GM23248 (cell line): Measurements from ENCODE around the gene HOXA9.

ENCODE experiments used
- EZH2 ChIP-seq: fragments of 200-600 bp; sonication (generic); IDR thresholded peaks from 2 replicates; pipeline ENCODE4 v1.6.1; 2018; ENCODE audit warnings: antibody characterized with exemption, mild to moderate bottlenecking; ENCODE audit not compliant: insufficient read depth, poor library complexity, severe bottlenecking
- EZH2phosphoT487 ChIP-seq: fragments of 200-600 bp; sonication (generic); IDR thresholded peaks from 2 replicates; pipeline ENCODE4 v1.6.1; 2018; ENCODE audit warnings: antibody characterized with exemption, moderate library complexity, mild to moderate bottlenecking, low read depth; ENCODE audit not compliant: insufficient read depth

- no peak for TF ChIP-seq EZH2
- no peak for TF ChIP-seq EZH2phosphoT487
These were observed 46.4 kb upstream of the HOXA9 start for GRCh38 chr7:27211764-27212204.
